Stimulated activated CD4-positive, alpha-beta T cell treated with anti-CD3 and anti-CD28 coated beads, Interleukin-12 subunit alpha, Interleukin-12 subunit beta, amount 100 ng/mL, for 48 hours (primary cell): Measurements from ENCODE around the gene PSMC1.

Experiments
- DNase-seq, 3 donors: peaks; one replicate each; pipeline ENCODE4 v3.0.0-alpha.2; 2020; ENCODE audit warnings: low read depth in 2 of 3, low spot score in 1 of 3

PSMC1 gene

DNA sequence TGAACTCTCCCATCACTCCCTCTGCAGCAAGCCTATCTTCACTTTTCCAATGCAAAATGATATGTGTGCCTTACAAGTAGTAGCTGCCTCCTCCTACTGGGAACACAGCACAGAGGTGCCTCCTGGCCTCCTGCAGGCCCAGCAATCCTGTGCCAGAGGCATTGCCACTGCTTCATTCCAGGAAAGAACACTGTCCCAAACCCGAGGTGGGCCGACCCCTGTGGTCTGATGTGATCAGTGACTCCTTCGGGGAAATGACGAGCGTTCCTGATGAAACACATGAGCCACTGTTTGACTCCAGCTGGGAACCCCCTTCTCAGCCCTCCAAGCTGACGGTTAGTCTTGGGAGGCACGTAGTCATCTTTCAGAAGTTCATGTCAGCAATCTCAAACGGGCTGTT, 19.5 kb downstream of the PSMC1 start:
- peak in 1 of 3 donors; percentile 17 for DNase-seq

GRCh38 chr14:90276646-90277367, 20.5 kb downstream of the PSMC1 start:
- no peak for DNase-seq

GRCh38 chr14:90277581-90278198, 21.3 kb downstream of the PSMC1 start:
- DNase-seq, result no peak

DNA sequence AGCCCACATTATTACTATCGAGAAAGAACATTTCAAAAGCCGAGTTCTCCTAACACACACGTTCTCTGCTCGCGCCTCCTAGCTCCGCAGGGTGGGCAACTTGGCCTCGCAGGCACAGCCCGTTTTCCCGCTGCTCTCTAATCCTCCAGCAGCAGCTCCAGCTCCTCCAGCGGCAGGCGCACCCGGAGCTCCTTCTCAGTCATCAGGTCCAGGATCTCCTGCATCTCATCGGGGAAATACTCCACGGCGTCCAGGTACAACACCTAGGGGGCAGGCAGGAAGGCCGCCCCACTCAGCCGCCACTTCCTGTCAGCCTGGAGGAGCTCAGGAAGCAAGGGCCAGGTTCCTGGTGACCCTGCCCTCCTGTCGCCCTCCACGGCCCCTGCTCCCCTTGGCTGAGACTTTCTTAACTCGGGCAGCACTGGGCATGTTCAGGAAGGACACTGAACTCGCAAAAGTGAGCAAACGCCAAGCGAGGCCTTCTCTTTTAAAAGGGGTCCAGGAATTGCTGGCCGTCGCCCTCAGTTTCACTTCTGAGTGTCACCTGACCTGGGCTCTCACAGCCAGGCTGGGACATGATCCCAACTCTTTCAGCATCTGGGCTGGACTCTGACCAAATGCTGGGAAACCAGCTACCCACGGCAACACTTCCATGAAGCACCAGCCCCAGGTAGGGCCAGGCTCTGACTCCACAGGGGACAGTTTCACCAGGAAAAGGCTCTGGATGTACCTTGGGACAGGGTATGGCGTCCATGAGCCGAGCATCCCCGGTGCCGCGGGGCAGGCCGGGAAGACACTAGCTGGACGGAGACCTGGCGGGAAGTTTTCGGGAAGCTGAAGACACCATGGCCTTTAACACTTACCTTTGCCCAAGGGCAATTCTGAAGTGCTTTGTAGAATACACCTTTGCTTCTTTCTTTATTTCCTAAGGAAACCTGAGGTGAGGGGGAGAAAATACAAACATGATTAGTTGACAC, 22.1 kb downstream of the PSMC1 start:
- DNase-seq, result no peak

DNA sequence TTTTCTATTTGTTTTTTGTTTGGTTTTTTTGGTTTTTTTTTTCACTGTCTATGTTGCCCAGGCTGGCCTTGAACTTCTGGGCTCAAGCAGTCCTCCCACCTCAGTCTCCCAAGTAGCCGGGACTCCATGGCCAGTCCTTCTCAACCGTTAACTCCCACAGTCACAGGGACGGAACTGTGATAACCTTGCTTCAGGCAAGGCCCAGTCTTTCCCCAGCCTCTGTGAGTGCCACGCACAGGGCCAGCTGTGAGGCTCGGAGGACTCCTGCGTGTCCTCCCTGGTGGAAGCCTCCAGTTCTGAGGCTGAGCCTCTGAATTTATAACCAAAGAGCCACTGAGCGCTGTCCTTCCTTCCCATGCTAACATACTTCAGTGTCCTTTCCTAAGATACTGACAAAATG, 23.7 kb downstream of the PSMC1 start:
- no peak for DNase-seq

GRCh38 chr14:90281261-90281660, 24.9 kb downstream of the PSMC1 start:
- no peak for DNase-seq

DNA sequence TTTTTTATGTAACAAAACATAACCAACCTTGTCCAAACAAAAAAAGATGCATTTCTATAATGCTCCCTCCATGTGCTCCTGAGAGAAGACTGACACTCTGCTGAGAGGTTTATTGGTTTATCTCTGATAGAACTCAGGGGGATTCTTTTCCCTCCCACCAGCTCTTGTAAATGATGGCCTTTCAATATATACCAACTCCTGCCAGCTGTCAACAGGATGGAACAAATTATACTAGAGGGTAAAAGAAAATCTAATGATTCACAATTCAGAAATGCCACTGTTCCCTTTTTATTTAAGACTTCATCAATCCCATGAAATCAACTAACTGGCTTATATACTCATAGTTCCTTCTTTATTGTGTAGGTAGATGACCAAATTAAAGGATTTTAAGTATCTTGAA, 25.4 kb downstream of the PSMC1 start:
- DNase-seq, result no peak

DNA sequence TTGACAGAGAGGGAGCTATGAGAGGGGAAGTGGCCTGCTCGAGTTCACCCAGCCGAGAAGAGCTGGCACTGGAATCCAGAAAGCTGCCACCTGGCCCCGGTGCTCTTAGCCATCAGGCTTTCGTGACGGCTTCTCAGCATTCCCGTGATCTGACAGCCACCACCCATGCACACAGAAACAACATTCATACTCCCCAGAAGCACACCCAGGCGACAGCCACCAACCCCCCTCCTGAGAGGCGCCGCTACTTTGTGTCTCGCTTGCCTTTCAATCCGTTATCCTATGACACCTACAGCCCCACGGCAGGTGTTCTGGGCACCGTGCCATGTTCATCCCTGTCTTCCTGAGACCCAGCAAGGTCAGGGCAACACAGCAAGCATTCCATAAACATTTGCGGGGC, 31.4 kb downstream of the PSMC1 start:
- DNase-seq, result no peak

- no peak for DNase-seq
These were observed 32.5 kb downstream of the PSMC1 start for GRCh38 chr14:90288651-90289355.

GRCh38 chr14:90290337-90291011, 34.1 kb downstream of the PSMC1 start:
- no peak for DNase-seq

DNA sequence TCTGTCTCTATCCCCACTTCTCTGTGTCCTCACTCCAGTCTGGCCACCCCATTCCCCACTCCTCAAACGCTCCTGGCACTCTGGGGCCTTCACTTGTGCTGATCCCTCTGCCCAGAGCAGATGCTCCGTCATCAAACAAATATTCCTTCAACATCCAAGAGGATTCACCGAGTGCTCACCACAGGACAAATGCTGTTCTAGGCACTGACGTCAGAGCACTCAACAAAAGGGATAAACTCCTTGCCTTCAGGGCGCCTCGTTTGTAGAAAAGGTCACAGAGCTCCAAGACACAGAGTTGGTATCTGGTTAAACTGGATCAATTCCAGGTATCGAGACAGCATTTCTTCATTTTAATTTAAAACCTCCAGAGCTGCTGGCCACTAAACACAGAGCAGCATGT, 35.3 kb downstream of the PSMC1 start:
- no peak for DNase-seq

DNA sequence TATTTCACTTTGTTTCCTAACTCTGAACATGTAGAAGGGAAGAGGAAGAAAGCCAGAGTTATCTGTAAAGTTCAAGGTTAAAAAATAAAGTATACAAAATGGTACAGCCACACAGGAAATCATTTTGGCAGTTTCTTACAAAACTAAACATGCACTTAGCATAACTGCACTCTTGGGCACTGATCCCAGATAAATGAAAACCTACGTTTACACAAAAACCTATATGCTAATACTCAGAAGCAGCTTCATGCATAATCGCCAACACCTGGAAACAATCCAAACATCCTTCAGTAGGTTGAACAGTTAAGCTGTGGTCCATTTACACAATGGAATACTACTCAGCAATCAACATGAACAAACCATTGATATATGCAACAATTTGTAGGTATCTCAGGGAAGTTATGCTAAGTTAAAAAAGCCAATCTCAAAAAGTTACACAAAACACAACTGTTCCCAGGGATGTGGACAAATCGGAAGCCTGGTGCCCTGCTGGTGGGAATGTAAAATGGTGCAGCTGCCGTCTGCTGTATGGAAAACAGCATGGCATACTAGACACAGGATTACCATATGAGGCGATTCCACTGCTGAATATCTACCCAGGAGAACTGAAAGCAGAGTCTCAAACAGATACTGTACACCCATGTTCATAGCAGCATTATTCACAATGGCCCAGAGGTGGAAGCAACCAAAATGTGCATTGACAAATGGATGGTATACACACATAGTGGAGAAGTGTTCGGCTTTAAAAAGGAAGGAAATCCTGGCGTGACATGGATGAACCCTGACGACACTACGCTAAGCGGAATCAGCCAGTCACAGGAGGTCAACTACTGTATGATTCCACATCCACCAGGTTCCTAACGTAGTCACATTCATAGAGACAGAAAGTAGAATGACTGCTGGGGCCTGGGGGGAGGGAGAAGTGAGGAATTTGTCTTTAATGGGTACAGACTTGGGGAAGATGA, 37.7 kb downstream of the PSMC1 start:
- no peak for DNase-seq

DNA sequence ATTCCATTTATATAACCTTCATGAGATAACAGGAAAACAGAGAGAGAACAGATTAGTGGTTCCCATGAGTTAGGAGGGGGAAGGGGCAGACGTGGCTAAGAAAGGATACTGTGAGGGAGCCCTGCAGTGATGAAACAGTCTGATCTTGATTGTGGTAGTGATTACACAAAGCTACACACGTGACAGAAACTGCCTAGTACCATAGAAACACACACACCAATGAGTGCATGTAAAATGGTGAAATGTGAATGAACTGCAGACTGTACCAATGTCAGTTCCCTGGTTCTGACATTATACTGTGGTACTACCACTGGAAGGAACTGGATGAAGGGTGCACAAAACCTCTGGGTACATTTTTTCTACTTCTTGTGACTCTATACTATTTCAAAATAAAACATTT, 38.5 kb downstream of the PSMC1 start:
- DNase-seq, result no peak

DNA sequence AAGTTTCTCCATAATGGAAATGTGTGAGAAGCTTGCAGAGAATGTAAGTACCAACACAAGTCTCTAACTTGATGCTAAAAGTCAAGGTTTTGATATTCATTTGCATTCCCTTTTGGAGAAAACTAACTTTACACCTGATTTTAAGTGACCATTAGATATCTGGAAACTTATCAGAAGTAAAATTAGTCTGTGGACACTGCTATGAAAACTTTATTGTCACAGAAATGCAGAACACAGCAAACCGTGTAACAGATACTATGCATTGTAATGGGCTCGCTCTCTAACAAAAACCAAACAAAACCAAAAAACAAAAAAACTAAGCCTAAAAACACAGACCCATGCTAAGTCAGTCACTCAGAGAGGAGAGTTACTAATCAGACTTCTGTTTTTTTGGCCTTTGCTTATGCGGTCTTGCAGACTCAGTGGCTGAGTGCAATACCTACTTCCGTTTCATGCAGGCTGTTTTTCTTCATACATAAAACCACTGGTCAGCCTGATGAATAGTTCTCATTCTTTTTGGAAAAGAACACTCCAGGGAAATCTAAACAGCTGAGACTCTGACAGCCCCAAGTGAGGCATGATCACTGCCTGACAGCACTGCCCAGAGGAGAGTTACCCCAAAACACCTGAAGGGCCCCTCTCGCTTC, 39.6 kb downstream of the PSMC1 start:
- DNase-seq, result no peak

DNA sequence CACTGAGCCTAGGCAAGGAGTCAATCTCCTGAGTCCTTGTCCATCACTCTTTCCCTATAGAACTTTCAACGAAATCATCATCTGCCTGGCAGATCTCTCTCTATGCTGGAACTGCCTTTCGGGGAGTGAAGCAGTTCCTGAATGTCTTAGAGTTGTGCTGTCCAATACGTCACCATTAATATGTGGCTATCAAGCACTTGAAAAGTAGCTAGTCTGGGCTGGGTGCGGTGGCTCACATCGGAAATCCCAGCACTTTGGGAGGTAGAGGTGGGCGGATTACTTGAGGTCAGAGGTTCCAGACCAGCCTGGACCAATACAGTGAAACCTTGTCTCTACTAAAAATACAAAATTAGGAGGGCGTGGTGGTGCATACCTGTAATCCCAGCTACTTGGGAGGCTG, 40.3 kb downstream of the PSMC1 start:
- no peak for DNase-seq

DNA sequence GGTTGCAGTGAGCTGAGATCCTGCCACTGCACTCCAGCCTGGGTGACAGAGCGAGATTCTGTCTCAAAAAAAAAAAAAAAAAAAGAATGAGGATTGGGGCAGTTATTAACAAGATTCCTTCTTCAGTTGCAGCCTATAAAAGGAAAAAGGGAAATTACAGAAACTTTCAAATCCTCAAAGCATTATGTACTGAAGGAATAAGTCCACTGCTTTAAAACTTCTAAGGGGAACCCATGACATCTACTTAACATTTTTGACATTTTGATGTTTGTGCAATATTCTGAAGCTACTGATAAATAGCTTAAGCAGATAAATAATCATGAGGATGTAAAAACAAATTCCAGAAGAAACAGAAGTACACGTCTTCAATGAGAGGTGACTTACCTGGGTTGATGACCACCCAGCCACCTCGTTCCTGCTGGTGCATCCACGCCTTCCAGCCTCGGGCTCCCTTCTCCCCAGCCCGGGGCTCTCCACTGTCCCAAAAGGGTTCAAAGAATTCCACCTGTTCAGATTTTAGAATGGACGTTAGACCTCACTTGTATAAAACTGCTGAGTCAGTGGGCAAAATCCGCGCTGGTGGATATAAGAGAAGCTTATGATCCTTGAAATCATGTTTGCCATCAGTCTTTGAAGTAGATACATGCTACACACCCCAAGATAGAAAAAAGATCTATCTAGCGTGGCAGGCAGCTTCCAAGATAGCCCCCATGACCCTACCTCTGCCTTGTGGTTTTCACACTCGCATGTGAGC, 41.7 kb downstream of the PSMC1 start:
- no peak for DNase-seq

DNA sequence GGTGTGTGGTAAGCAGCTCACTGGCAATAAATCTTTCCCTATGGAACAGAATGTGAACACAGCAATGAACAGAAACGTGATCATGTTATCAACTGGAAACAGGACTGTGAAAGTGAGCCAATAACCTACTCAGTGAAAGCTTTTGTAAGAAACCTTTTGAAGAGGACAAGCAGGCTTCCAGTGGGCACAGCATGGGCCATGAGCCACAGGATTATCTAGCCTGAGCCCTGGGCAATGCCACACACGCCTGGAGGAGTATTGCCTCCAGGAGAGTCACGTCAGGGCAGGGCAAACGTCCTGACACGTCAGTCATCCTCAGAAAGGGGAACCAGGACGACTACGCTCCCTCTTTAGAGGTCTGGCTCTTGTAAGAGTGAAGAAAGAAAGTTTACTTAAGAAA, 43.1 kb downstream of the PSMC1 start:
- no peak for DNase-seq

DNA sequence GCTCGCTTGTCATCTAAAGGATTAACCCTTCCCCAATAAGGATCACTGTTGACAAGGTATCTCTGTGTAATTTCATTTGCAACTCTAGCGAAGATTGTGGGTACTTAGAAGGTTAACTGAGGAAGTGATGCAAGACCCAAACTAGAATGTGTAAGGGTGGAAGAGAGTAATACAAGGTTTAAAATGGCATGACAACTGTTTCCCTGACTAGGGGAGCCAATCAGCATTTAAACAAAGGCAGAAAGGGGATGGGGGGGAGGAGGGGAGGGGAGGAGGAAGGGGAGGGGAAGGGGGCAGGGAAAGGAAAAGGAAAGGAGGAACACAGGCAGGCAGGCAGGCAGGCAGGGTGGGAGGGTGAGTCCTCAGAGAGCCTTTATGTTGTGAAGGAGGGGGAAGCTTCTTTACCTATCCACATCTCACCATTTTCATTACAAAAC, 44.3 kb downstream of the PSMC1 start:
- no peak for DNase-seq
